HS-27A (cell line): ENCODE measurements around the gene APEX2.
"Not testable (repeated sequence)": the region's sequence is repeated elsewhere in the genome, so short reads cannot be mapped to it uniquely, and the experiment has no call there.

Experiments used
- DNase-seq: peaks from one replicate; pipeline ENCODE4 v3.0.0-alpha.2; 2012; ENCODE audit warnings: low read depth, missing footprints

Gene APEX2, protein sequence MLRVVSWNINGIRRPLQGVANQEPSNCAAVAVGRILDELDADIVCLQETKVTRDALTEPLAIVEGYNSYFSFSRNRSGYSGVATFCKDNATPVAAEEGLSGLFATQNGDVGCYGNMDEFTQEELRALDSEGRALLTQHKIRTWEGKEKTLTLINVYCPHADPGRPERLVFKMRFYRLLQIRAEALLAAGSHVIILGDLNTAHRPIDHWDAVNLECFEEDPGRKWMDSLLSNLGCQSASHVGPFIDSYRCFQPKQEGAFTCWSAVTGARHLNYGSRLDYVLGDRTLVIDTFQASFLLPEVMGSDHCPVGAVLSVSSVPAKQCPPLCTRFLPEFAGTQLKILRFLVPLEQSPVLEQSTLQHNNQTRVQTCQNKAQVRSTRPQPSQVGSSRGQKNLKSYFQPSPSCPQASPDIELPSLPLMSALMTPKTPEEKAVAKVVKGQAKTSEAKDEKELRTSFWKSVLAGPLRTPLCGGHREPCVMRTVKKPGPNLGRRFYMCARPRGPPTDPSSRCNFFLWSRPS

DNA sequence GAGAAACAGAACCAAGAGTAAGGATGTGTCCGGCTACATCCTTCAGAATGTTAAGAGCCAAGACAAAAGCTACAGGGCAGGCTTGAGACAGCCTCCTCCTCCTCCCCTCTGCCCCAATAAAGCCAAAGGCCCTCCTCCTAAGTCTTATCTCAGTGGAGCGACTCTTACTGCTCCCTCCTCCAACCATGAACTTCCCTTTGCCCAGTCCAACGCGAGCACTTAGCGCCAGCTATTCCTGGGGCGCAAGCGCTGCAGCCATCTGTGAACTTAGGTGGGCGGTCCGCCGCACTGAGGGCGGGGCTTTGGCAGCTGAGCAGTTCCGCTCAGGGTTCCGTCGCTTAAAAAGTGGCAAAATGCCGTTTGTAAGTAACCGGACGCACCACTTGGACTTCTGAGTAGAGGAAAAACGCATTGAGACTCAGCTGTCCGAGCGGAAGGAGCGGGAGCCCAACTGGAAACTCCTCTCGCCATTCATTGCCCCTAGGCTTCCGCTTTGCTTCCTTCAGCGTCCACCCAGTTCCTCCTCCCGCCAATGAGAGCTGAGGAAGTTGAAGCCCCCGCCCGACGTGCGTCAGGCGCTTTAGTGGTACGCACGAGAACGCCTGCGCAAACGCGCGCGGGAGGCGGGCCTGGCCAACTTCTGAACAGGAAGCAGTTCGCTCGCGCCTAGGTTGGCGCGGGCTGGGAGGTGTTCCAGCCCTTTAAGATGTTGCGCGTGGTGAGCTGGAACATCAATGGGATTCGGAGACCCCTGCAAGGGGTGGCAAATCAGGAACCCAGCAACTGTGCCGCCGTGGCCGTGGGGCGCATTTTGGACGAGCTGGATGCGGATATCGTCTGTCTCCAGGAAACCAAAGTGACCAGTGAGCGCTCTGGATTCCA, at the start of gene APEX2:
Gene APEX2 (plus strand): TSS at position 647 of the 882 bp plus-strand sequence. CDS start 60 bp downstream, at position 707.
- peak; percentile 69 for DNase-seq

DNA sequence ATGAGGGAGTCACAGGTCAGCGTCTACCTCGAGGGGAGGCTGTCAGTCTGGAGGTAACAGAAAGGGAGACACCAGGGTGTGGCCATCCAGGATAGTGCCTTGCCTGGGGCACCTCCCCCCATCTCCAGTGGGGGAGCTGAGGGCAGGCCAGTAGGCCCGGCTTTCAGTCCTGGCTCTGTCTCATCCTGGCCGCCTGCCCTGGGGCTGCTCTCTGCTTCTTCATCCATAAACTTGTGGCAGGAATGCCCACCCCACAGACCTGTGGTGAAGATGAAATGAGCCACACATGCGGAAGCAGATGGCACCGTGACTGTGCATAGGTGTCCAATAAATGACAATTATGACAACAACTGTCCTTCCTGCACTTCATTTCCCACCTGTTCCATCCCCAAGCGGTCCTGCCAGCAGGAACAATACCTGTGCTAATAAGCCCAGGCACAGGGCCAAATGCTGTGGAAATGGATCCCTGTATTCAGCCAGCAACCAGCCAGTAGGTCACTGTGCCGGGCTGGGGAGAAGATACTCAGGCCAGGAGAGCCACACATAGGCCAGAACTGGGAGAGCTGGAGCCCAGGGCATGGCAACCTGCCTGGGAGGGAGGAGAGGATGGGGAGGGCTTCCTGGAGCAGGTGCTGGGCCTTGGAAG, 49.3 kb upstream of the APEX2 start:
- DNase-seq = no peak

DNA sequence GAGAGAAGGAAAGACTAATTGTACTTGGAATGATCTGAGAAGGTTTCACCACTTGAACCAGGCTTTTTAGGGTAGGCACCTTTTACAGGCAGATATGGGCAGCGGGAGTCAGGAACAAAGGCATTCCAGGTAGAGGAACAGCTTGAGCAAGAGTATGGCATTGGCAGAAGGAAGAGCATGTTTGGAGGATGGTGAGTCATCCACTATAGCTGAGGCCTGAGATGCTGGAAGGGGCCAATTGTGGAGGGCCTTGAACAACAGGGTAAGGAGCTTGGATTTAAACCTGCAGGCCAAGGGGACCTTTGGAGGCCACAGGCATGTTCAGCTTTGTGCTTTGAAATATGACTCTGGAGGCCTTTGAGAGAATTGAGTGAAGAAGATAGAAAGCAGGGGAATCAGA, 38.4 kb upstream of the APEX2 start:
- no peak for DNase-seq

DNA sequence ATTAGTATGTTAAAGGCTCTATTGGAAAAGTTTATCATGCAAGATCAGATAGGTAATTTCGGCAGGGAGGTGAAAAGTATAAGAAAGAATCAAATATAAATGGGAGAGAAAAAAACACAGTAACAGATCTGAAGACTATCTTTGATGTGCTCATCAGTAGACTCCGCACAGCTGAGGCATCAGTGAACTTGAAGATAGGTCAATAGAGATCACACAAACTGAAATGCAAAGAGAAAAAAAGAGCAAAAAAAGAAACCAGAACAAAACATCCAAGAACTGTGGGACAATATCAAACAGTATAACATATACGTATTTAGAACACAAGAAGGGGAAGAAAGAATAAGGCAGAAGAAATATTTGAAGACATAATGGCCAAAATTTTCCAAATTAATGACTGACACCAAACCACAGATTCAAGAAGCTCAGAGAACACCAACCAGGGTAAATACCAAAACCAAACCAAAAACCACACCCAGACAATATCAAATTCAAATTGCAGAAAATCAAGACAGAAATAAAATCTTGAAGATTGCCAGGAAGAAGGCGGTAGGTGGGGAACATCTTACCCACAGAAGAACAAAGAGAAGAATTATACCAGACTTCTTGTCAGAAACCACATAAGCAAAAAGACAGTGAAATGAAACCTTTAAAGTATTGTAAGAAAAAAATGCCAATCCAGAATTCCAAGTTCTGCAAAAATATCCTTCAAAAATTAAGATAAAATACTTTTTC, 35.2 kb upstream of the APEX2 start:
- DNase-seq = no peak

DNA sequence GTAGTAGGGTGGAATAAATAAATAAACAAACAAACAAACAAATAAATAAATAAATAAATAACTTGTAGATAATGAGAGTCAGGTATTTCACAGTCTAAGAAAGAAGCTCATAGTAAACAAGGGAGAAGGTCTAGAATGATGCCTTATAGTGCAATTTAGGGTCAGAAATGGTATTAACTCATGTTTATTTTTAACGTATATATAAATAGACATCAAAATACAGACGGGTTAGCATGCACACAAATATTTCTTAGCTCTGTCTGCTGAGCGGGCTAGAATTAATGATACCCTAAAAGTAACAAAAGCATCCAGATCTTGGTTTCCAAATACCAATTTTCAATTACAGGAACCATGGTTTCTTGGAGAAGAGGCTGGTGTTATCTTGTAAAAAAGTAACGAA, 22.8 kb upstream of the APEX2 start:
- DNase-seq = no peak

DNA sequence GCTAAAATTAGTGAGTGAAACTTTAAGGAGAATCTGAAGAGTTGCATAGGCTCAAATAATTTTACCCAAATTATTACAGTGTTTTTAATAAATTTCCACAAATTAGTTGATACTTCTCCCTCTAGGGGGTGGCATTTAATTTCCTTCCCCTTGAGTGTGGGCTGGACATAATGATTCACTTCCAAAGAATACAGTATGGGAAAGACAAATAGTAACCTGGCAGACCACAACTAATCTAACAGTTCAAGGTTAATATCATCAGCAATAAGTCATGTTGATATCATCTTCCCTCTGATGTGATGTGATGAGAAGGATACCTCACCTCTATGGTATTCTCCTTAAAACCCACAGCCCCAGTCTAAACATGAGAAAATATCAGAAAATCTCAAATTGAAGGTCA, 21.7 kb upstream of the APEX2 start:
- no peak for DNase-seq

DNA sequence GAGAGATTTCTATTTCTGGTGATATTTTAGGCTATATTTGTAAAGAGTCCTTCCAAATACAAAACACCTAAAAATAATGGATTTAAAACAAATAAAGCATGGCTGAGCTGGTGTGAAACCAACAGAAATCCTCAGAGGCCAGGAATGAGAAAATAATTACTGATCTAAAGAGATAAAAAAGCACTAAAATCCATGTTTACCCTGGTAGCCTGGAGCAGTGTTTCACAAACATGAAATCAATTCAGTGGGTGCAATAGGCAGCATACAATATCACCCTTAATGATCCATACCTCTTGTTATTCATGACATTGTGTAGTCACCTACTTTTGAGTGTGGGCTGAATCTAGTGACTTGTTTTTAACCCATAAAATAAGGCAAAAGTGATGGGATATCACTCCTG, 20.7 kb upstream of the APEX2 start:
- DNase-seq = no peak

DNA sequence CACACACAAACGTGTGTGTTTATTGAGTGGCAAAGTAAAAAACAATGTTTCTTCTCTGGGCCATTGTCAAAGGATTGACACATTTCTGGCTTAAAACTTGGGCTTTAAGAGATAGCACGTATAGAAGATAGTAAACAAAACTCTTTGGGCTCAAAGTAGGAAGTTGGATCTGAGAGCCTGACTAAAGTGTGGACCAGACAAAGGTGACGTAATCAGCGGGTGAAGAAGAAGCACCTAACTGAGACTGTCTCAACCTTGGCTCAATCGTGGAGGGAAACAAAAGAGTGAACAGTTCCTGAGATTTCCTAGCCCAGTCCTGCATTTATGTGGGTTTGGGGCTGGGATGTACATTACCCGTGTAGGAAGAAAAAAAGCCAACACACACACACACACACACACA, 19.8 kb upstream of the APEX2 start:
- DNase-seq = no peak

DNA sequence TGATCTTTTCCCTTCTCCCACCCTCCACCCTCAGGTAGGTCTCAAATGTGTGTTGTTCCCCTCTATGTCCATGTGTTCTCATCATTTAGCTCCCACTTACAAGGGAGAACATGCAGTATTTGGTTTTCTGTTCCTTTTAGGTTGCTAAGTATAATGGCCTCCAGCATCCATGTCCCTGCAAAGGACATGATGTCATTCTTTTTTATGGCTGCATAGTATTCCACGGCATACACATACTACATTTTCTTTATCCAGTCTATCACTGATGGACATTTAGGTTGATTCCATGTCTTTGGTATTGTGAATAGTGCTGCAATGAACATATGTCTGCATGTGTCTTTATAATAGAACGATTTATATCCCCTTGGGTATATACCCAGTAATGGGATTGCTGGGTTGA, 16.9 kb upstream of the APEX2 start:
- DNase-seq = not testable (repeated sequence)

DNA sequence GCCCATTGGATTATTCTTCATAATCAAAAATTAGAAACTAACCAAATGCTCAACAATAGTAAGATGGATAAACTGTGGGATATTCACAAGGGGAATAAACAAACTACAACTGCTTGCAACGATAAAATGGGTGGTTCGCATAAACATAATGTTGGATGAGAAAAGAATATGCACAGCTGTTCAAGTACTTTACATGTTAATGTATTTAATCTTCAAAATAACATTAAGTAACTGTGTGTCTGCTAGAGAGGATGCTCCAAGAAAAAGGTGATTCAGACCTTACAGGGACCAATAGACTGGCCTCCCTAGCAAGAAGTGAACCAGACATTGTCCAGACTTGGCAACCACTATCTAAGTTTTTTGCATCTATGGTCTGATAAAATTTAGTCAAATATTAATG, 8.5 kb upstream of the APEX2 start:
- DNase-seq = no peak

DNA sequence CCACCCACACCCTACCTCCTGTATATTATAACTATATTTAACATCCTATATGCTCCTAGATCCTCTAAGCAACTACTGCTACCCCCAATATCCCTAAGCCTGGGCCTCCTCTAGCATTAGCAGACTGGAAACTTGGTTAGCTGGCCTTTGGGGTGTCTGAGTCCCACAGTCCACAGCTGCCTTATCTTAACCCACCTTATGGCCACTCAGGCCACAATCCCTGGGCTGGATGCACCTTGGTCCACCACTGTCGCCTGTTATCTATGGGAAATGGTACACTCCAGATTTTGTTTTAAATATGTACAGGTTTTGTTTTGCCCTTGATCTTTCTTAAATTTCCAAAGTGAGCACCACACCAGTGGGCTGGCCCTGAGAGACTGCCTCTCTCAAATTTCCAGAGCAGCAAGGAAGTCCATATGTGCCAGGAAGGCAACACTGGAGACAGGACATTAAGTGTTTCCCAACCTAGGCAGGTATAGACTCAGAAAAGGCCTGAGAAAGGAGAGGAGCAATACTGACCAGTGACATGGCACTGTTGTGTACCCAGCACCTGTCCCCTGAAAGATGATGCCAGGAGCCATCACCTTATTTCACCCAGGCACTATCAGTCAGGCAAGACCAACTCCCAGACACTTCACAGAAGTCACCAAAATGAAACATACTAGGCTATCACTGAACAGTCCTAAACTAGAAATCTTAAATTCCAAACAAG, 7.1 kb upstream of the APEX2 start:
- no peak for DNase-seq

DNA sequence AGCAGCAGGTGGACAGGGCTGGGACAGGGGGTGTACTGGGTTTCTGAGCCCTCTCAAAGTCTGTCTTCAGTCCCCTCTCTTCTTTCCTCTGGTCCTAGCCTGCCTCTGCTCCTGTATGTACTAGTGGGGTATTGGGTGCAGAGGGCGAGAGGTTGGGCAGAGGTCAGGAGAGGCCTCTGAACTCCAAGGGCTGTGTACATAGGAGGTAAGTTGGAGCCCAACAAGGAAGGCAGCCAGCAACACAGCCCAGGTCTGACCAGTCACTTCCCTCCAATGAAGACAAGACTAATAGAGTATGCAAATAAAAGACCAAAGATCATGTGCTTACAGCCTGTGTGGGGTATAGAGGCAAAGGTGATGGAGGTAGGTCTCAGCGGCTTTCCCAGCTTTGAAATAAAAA, 6.1 kb upstream of the APEX2 start, which contains the start of gene PFKFB1:
Gene PFKFB1 (minus strand): TSS at position 90 of the 400 bp plus-strand sequence. CDS start 181 bp downstream, outside the sequence.
- DNase-seq = no peak

DNA sequence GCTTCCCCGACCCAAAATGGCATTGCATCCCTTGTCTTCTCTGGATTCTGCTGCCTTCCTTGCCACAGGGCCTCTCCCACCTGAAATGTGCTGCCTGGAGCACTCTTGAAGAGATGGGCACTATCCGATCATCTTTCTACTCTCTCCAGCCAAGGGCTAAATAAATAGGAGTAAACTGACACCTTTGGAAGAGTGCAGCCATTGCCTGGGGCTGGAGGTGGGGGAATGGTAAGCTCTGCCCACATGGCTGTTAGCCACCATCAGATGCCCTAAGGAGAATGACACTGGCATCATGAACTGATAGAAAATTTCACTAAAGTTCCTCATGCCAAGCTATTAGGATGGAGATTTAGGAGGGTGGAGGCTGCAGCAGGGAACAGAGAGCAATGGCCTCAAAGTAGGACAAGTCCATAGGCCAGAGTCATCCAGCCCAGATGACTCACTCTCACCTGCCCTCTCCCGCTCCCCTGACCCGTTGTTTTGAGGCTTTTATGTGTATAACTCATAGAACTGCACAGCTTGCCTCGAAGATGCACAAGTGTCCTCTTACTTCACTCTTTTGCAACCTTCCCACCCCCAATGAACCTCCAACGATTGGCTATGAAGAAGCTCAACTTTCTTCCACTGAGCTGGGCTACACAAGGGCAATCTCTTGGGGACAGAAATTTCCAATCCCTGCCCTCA, 5.4 kb upstream of the APEX2 start:
- no peak for DNase-seq

DNA sequence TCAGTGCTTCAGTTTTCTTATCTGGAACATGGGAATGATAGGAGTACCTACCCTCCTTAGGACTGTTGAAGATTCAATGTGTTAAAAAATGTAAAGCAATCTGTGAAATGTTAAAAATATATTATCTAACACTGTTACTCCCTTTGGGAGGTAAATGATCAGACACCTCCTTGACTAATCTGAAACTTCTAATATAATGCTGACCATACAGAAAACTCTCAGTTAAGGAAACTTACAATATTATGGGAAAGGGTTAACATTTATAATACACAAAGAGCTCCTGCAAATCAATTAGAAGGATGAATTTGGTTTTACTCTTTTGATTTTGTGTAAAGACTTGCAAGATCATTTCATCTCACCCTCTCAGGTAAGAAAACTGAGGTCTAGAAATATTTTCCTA, 4.5 kb upstream of the APEX2 start:
- DNase-seq = no peak

DNA sequence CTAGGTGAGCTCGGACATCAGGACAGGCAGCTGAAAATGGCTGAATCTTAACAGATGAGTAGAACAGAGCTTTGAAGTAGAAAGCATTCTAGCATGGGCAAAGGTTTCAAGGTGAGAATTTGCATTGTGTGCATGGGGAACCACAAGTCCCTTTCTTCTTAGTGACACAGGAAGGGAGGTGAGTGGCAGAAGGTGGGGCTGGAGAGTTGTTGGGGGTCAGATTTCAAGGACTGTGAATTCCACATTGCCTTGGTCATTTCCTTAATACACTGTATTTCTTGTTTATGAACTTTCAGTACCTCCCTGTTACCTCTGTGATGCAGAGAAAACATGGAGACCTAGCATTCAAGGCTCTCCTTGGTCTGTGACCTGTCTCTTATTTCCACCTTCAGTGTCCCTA, 4.1 kb downstream of the APEX2 start:
- DNase-seq = no peak

DNA sequence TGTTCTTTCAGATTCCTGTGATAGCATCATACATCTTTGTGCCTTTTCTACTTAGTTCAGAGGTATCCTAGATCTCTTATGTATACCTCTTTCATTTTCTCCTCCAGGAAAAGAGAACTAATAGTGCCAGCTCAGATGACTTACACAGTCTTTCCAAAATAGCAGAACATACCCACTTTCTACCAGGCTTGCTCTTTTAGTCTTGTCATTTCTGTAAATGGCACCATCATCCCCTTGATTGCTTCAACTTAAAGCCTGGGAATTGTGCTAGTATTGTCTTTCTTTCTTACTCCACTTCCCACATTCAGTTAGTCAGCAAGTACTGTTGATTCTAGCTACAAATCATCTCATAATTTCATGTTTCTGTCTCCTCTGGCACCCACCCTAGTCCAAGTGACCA, 5.1 kb downstream of the APEX2 start:
- DNase-seq = no peak

DNA sequence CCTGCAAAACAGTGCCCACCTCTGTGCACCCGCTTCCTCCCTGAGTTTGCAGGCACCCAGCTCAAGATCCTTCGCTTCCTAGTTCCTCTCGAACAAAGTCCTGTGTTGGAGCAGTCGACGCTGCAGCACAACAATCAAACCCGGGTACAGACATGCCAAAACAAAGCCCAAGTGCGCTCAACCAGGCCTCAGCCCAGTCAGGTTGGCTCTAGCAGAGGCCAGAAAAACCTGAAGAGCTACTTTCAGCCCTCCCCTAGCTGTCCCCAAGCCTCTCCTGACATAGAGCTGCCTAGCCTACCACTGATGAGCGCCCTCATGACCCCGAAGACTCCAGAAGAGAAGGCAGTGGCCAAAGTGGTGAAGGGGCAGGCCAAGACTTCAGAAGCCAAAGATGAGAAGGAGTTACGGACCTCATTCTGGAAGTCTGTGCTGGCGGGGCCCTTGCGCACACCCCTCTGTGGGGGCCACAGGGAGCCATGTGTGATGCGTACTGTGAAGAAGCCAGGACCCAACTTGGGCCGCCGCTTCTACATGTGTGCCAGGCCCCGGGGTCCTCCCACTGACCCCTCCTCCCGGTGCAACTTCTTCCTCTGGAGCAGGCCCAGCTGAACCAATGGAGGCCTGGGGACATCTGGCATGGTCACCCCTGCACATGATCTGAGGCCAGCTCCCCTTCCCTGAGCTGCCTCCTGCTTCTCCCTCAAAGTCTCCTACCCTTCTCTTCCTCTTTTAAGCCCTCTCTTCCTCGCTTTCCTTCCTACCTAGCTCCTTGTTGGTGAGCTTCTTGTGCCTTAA, 6.9 kb downstream of the APEX2 start:
- DNase-seq = no peak

DNA sequence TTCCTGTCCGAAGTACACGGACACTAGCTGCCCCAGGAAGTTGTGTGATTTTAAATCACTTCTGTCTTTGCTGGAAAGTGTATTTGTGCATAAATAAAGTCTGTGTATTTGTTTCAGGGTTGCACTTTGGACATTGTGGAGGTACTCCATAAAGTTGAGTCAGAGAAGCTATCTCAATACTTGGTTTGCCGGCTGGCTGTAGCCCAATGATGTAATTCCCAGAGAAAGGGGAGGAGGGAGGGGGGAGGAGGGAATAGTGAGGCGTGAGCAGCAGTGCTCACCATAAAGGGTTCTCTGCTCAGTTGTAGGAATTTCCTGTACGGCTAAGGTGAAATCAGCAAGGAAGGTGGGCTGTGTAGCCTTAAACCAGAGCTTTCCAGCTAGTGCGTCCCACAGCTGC, 7.5 kb downstream of the APEX2 start:
- DNase-seq = no peak

DNA sequence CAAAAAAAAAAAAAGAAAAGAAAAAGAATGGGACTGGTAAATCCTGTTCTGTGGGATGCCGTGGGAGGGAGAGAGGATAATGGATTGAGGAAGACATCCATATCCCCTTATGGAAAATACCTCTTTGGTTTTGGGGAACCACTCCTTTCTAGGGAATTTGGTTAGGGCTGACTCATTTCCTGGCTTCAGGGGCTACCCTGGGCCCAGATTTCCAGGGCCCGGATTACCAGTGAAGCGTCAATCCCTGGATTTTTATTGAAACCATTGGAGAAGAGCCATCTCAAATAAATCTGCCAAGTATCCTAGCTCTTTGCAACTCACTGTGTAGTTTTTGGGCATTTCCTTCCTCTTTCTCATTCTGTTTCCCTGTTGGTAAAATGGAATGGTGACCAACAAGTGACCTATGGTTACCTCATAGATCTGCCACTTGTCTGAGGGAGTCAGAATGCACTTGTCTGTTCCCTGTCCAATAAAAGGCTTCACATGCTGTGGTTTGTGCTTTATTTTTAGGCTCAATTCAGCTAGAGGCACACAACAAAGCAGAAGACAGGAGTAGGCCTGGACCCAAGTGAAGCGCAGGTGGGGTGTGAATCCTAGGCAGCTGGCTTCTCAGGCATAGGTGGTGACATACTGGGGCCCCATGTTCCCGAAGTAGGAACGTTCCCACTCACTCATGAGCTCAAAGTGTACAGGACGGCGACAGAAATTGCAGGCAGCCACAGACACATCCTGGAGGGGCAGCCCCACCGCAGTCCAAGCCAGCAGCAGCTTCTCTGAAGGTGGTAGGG, 8.6 kb downstream of the APEX2 start:
- DNase-seq = peak; percentile 23
